GM12878 (cell line): Measurements from ENCODE around the gene CFDP1. TPM values are rescaled to one million over a fixed set of nuclear protein-coding genes. Genes with fewer than 3 reads are reported as not detected.
A peak's percentile ranks its signal among the peaks of the same experiment; 100 is the strongest.

Experiments
- ATAC-seq: fragments of 200-7000 bp; cut with Tn5 transposase; 3 replicates; pipeline ENCODE4 v1.9.1; 2020; ENCODE audit warnings: mild to moderate bottlenecking, moderate library complexity
- BruUV-seq: library from RNA; stranded (reverse); fragments of 400-500 nt; replicated peaks from 2 replicates; lab custom pipeline; 2021; lab: Mats Ljungman, UMichigan
- CTCF ChIA-PET: fragments of 300-600 bp; sonication (Branson Sonifier 250); formaldehyde crosslinking; extraction: SDS; loops from one replicate; lab custom pipeline; 2021; ENCODE audit warnings: inconsistent platforms; lab: Yijun Ruan, JAX
- POLR2A ChIA-PET: fragments of 350-600 bp; formaldehyde crosslinking; extraction: SDS; loops from one replicate; lab custom pipeline; 2021; ENCODE audit warnings: inconsistent platforms; lab: Charles Lee
- RAD21 ChIA-PET: fragments of 300-600 bp; sonication (Branson Sonifier 250); formaldehyde crosslinking; loops from one replicate; lab custom pipeline; 2023; ENCODE audit warnings: antibody characterized with exemption; ENCODE audit not compliant: unreplicated experiment; lab: Charles Lee
- SMC1A ChIA-PET: fragments of 300-600 bp; sonication (Branson Sonifier 250); formaldehyde crosslinking; loops from one replicate; lab custom pipeline; 2023; ENCODE audit not compliant: unreplicated experiment, uncharacterized antibody; lab: Charles Lee
- DNase-seq: peaks from one replicate; pipeline ENCODE4 v3.0.0-alpha.2; 2011; ENCODE audit warnings: low read depth, low spot score
- FAIRE-seq: peaks from 3 replicates; lab custom pipeline; 2011; peaks lifted over from hg19 to GRCh38; lab: Jason Lieb, UNC
- H2AFZ ChIP-seq: 2 replicates; pipeline ENCODE4 v1.6.0; 2011; ENCODE audit warnings: low read depth, low read length, control low read depth; ENCODE audit not compliant: control insufficient read depth
- H3K27ac ChIP-seq: 2 replicates; pipeline ENCODE4 v1.5.1; 2011; ENCODE audit warnings: control low read depth; ENCODE audit not compliant: control insufficient read depth, insufficient read depth
- H3K27me3 ChIP-seq, 2 experiments: replicated peaks in 1 of 2; 2 replicates each; pipeline versions ENCODE4 v1.6.0 to v1.6.1; 2011; ENCODE audit warnings: low read length in 1 of 2; ENCODE audit not compliant: control insufficient read depth in 2 of 2, insufficient read depth in 2 of 2
- H3K36me3 ChIP-seq, 2 experiments: 2 replicates each; pipeline ENCODE4 v1.5.1; 2011; ENCODE audit warnings: low read length in 1 of 2; ENCODE audit not compliant: control insufficient read depth in 2 of 2, insufficient read depth in 2 of 2
- H3K4me1 ChIP-seq: 2 replicates; pipeline ENCODE4 v1.6.1; 2011; ENCODE audit warnings: mild to moderate bottlenecking, low read length, moderate library complexity, mixed read lengths; ENCODE audit not compliant: control insufficient read depth, insufficient read depth
- H3K4me2 ChIP-seq: 2 replicates; pipeline ENCODE4 v1.6.0; 2011; ENCODE audit warnings: control low read depth; ENCODE audit not compliant: control insufficient read depth, insufficient read depth
- H3K4me3 ChIP-seq: fragments of 200-600 bp; sonication (generic); 2 replicates; pipeline ENCODE4 v1.5.1; 2016
- H3K79me2 ChIP-seq: 2 replicates; pipeline ENCODE4 v1.6.0; 2011; ENCODE audit warnings: low read length; ENCODE audit not compliant: control insufficient read depth, insufficient read depth
- H3K9ac ChIP-seq: 2 replicates; pipeline ENCODE4 v1.8.0; 2011; ENCODE audit warnings: low read length, control low read depth, mixed read lengths; ENCODE audit not compliant: control insufficient read depth, insufficient read depth
- H3K9me3 ChIP-seq: replicated peaks from 3 replicates; pipeline ENCODE4 v1.5.1; 2011; ENCODE audit warnings: mild to moderate bottlenecking, low read length; ENCODE audit not compliant: control insufficient read depth, insufficient read depth
- H4K20me1 ChIP-seq: 2 replicates; pipeline ENCODE4 v1.6.0; 2011; ENCODE audit not compliant: control insufficient read depth, insufficient read depth
- ATF7 ChIP-seq: fragments of 450-650 bp; IDR thresholded peaks from 2 replicates; pipeline ENCODE4 v1.6.1; 2016; ENCODE audit warnings: low read depth, mild to moderate bottlenecking
- BACH1 ChIP-seq: fragments of 450-650 bp; IDR thresholded peaks from 2 replicates; pipeline ENCODE4 v1.6.1; 2017; ENCODE audit warnings: mild to moderate bottlenecking, borderline replicate concordance
- CBX5 ChIP-seq: sonication (generic); IDR thresholded peaks from 2 replicates; pipeline ENCODE4 v1.6.1; 2016; ENCODE audit warnings: low read depth, moderate library complexity, mild to moderate bottlenecking, inconsistent platforms
- EZH2 ChIP-seq: IDR thresholded peaks from 2 replicates; pipeline ENCODE4 v1.6.1; 2012; ENCODE audit warnings: low read depth, mild to moderate bottlenecking, control low read depth, inconsistent platforms, low read length, borderline replicate concordance; ENCODE audit not compliant: control insufficient read depth
- GABPA ChIP-seq: IDR thresholded peaks from 2 replicates; pipeline ENCODE4 v1.6.1; 2014; ENCODE audit warnings: antibody characterized with exemption, low read depth, mild to moderate bottlenecking, inconsistent platforms
- IKZF2 ChIP-seq, 2 experiments: fragments of 450-650 bp; IDR thresholded peaks; 2 replicates each; pipeline ENCODE4 v1.6.1; 2017; ENCODE audit warnings: mild to moderate bottlenecking in 2 of 2, moderate library complexity in 2 of 2
- IRF3 ChIP-seq: fragments of 450-650 bp; IDR thresholded peaks from 2 replicates; pipeline ENCODE4 v1.6.1; 2014; ENCODE audit warnings: mild to moderate bottlenecking
- JUND ChIP-seq: IDR thresholded peaks from 2 replicates; pipeline ENCODE4 v1.6.1; 2012; ENCODE audit warnings: low read depth, mild to moderate bottlenecking, low read length, improper control_type of control experiment, moderate library complexity
- MEF2B ChIP-seq: fragments of 450-650 bp; IDR thresholded peaks from 2 replicates; pipeline ENCODE4 v1.6.1; 2018; ENCODE audit warnings: mild to moderate bottlenecking, moderate library complexity; ENCODE audit not compliant: partially characterized antibody, poor library complexity, severe bottlenecking
- MYB ChIP-seq: fragments of 150-350 bp; IDR thresholded peaks from 2 replicates; pipeline ENCODE4 v1.6.1; 2014; ENCODE audit warnings: mild to moderate bottlenecking, low read depth, low read length, borderline replicate concordance
- POLR2AphosphoS5 ChIP-seq: IDR thresholded peaks from 2 replicates; pipeline ENCODE4 v1.6.1; 2011; ENCODE audit warnings: mild to moderate bottlenecking, low read length, inconsistent platforms
- SIX5 ChIP-seq: IDR thresholded peaks from 2 replicates; pipeline ENCODE4 v1.6.1; 2011; ENCODE audit warnings: mild to moderate bottlenecking, low read depth, low read length, moderate library complexity; ENCODE audit not compliant: severe bottlenecking
- TAF1 ChIP-seq: IDR thresholded peaks from 2 replicates; pipeline ENCODE4 v1.6.1; 2011; ENCODE audit warnings: mild to moderate bottlenecking, low read depth, low read length, borderline replicate concordance
- YY1 ChIP-seq: IDR thresholded peaks from 2 replicates; pipeline ENCODE4 v1.6.1; 2011; ENCODE audit warnings: low read depth, mild to moderate bottlenecking, low read length
- ZNF384 ChIP-seq: IDR thresholded peaks from 2 replicates; pipeline ENCODE4 v1.6.1; 2012; ENCODE audit warnings: low read depth, mild to moderate bottlenecking, low read length, improper control_type of control experiment, borderline replicate concordance
- WGBS: methylation state at CpG from one replicate; pipeline ENCODE4 v1.1.6; 2016; ENCODE audit warnings: low lambda C conversion rate; ENCODE audit not compliant: insufficient replicate concordance, insufficient coverage; ENCODE audit errors: missing lambda C conversion rate; 5-methylcytosine and 5-hydroxymethylcytosine counted together
- in situ Hi-C: fragments of 300-500 bp; cut with MboI; formaldehyde crosslinking; loops from 9 replicates; pipeline ENCODE4 v1.14.3; 2018; ENCODE audit warnings: mixed read lengths
- intact Hi-C: fragments of 100-400 bp; cut with micrococcal nuclease; formaldehyde crosslinking; loops from one replicate; pipeline ENCODE4 v1.14.2; 2022; ENCODE audit not compliant: unreplicated experiment
- polyA plus RNA-seq, 11 experiments: library from polyadenylated mRNA; depleted of rRNA in 4 of 11; unstranded in 6 of 11; stranded (reverse) in 5 of 11; fragments of >200 nt; fragmentation: Nextera tagmentation in 4 of 11; fragmentation: Illumina TruSeq in 1 of 11; extraction: Ambion mirVana in 4 of 11; extraction: Trizol in 1 of 11; gene quantifications; 1 replicate in 1 of 11; 2 replicates in 10 of 11; pipeline versions ENCODE4 v1.2.1 to v1.2.3, GENCODE V29; 2011 to 2016; ENCODE audit warnings: inconsistent platforms in 2 of 11, missing spikeins in 2 of 11, low read depth in 1 of 11
- total RNA-seq, 4 experiments: library from RNA; depleted of rRNA in 3 of 4; stranded (reverse); fragments of >200 nt in 3 of 4; fragmentation: Illumina TruSeq in 1 of 4; extraction: Trizol in 1 of 4; gene quantifications; 2 replicates each; pipeline versions ENCODE4 v1.2.1 to v1.2.3, GENCODE V29; 2013 to 2021
- TF ChIP-seq, protein P1 (sequence below): fragments of 450-650 bp; IDR thresholded peaks from 2 replicates; pipeline ENCODE4 v1.6.1; 2016; ENCODE audit warnings: mild to moderate bottlenecking, moderate library complexity, borderline replicate concordance

The CFDP1 gene
- total and polyA plus RNA-seq, 10 of the 15 experiments (the other 5 are each of a cell fraction or from before 2014, with no cell fraction given) = 22.3 to 64.8 (median 36.7) TPM

DNA sequence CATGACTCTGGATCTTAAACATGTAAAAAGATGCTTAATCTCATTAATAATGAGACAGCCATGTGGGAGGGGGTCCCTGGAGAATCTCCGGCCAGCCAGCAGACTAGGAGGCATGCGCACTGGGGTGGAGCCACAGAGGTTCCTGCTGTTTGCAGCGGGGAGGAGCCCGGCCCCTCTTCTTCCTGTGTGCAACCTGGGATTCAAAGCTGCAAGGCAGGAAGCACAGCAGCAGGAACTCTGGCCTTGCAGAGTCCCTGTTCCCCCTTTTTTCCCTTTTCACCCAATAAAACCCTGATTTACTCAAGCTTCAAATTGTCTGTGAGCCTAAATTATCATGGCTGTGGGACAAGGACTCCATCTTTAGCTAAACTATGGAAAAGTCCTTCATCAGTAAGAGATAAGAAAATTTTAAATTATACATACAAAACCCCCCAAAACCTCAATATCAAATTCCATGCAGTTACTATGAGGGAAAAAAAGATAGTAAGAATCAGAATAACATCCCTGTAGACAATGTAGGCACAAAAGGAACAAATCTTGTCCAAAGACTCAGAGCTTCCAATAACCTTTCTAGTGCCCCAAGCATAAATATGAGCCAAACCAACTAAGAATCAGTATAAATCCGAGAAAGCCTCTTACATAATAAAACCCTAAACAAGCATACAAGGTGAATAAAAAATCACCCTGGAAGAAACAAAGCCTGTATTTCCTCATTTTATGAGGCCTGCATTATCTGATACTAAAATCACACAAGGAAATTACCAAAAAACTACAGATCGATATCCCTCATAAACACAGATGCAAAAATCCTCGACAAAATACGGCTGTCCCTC is 12.1 kb downstream of the CFDP1 start:
- Histone ChIP-seq H3K4me3 (0 out of 2 replicates have a peak overlapping the region, but pooled peaks have one; percentile 37), H2AFZ (peak overlapping the region; percentile 77), H3K4me2 (peak overlapping the region; percentile 86), H3K9ac (peak overlapping the region; percentile 54), H3K27ac (peak overlapping the region; percentile 64; the same call in 1 of the 2 replicates), H4K20me1 (no peaks in the 10 kb centered on the region), H3K27me3 (no peaks in the 10 kb centered on the region), H3K79me2 (peaks cover 26% of the 10 kb centered on the region), H3K9me3 (no peaks in the 10 kb centered on the region), H3K36me3 (no peaks in the 10 kb centered on the region), H3K4me1 (peaks cover 10% of the 10 kb centered on the region; the same call in 1 of the 2 replicates)
- DNase-seq = no peak
- ChIA-PET SMC1A (interaction anchor here (0.5 to 2.5 kb wide), 10 partner anchors 9 to 357 kb away, joined by 3 to 11 read pairs (median 3); partner anchors contain the start of gene CFDP1), CTCF (interaction anchor here (0.6 to 3.5 kb wide), 13 partner anchors 9 to 1780 kb away, joined by 3 to 15 read pairs (median 4); partner anchors contain the start of genes CFDP1 and TMEM170A), POLR2A (interaction anchor here (0.9 to 4.1 kb wide), 5 partner anchors 12 to 229 kb away, joined by 3 to 26 read pairs (median 3); partner anchors contain the start of gene CFDP1), RAD21 (interaction anchor here (1.1 to 1.6 kb wide), 5 partner anchors 13 to 222 kb away, joined by 3 to 8 read pairs (median 3); partner anchors contain the start of genes ADAT1 and CFDP1)
- FAIRE-seq = no peak
- in situ Hi-C loops = no loop called here
- peak; percentile 98 for ATAC-seq
- WGBS = 65% methylated on average over 8 of the region's 8 CpGs
- BruUV-seq = no TSS peak
- intact Hi-C loops = loop anchor here (5.0 kb wide), 1 partner anchor 41 kb away; the partner anchor contains the start of gene TMEM170A
- TF ChIP-seq JUND (no peak), GABPA (0 out of 2 replicates have a peak, but pooled peaks have one; percentile 43), MYB (no peak), TAF1 (peak; percentile 32; the same call in 1 of the 2 replicates), SIX5 (no peak), YY1 (0 out of 2 replicates have a peak, but pooled peaks have one; percentile 29), CBX5 (no peak), EZH2 (no peak), IRF3 (no peak), BACH1 (no peak), POLR2AphosphoS5 (0 out of 2 replicates have a peak, but pooled peaks have one; percentile 48), IKZF2 (IDR thresholded peaks at IDR 0.05) (peak in 1 of 2 experiments; percentile 15; a peak in 1 of 4 replicates), MEF2B (peak; percentile 53), ATF7 (no peak), ZNF384 (no peak)
- TF ChIP-seq, protein P1, sequence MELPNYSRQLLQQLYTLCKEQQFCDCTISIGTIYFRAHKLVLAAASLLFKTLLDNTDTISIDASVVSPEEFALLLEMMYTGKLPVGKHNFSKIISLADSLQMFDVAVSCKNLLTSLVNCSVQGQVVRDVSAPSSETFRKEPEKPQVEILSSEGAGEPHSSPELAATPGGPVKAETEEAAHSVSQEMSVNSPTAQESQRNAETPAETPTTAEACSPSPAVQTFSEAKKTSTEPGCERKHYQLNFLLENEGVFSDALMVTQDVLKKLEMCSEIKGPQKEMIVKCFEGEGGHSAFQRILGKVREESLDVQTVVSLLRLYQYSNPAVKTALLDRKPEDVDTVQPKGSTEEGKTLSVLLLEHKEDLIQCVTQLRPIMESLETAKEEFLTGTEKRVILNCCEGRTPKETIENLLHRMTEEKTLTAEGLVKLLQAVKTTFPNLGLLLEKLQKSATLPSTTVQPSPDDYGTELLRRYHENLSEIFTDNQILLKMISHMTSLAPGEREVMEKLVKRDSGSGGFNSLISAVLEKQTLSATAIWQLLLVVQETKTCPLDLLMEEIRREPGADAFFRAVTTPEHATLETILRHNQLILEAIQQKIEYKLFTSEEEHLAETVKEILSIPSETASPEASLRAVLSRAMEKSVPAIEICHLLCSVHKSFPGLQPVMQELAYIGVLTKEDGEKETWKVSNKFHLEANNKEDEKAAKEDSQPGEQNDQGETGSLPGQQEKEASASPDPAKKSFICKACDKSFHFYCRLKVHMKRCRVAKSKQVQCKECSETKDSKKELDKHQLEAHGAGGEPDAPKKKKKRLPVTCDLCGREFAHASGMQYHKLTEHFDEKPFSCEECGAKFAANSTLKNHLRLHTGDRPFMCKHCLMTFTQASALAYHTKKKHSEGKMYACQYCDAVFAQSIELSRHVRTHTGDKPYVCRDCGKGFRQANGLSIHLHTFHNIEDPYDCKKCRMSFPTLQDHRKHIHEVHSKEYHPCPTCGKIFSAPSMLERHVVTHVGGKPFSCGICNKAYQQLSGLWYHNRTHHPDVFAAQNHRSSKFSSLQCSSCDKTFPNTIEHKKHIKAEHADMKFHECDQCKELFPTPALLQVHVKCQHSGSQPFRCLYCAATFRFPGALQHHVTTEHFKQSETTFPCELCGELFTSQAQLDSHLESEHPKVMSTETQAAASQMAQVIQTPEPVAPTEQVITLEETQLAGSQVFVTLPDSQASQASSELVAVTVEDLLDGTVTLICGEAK = peak; percentile 27; the same call in 1 of the 2 replicates
